WTC11 (cell line): ENCODE results near the gene DOK3. TPM values are rescaled to one million over a fixed set of nuclear protein-coding genes. Genes with fewer than 3 reads are reported as not detected.
A peak's percentile ranks its signal among the peaks of the same experiment; 100 is the strongest.

Experiments
- ATAC-seq: fragments of 200-7000 bp; cut with Tn5 transposase; 2 replicates; pipeline ENCODE4 v1.10.0; 2021; ENCODE audit warnings: mild to moderate bottlenecking, moderate library complexity
- CTCF ChIA-PET: fragments of 300-600 bp; sonication (Branson Sonifier 250); formaldehyde crosslinking; loops from one replicate; lab custom pipeline; 2021; ENCODE audit warnings: antibody characterized with exemption; lab: Charles Lee
- POLR2A ChIA-PET: fragments of 350-600 bp; sonication (Branson Sonifier 250); formaldehyde crosslinking; loops from one replicate; lab custom pipeline; 2021; ENCODE audit warnings: antibody characterized with exemption; lab: Charles Lee
- DNase-seq: peaks from one replicate; pipeline ENCODE4 v3.0.0; 2021; ENCODE audit warnings: low spot score
- H3K27ac Mint-ChIP-seq: 2 replicates; pipeline ENCODE4 v1.8.0; 2021; ENCODE audit warnings: mixed read lengths
- H3K27me3 Mint-ChIP-seq: 2 replicates; pipeline ENCODE4 v1.8.0; 2021; ENCODE audit warnings: low read depth, mild to moderate bottlenecking, moderate library complexity, mixed read lengths
- H3K36me3 Mint-ChIP-seq: 2 replicates; pipeline ENCODE4 v1.8.0; 2021; ENCODE audit warnings: mixed read lengths
- H3K4me1 Mint-ChIP-seq: 2 replicates; pipeline ENCODE4 v1.8.0; 2022; ENCODE audit warnings: mixed read lengths
- H3K4me3 Mint-ChIP-seq: 2 replicates; pipeline ENCODE4 v1.8.0; 2021; ENCODE audit warnings: mild to moderate bottlenecking, moderate library complexity, mixed read lengths
- H3K9me3 Mint-ChIP-seq: 2 replicates; pipeline ENCODE4 v1.8.0; 2021; ENCODE audit warnings: mixed read lengths
- ATF6 ChIP-seq: sonication (generic); formaldehyde crosslinking; IDR thresholded peaks from 2 replicates; pipeline ENCODE4 v1.8.1; 2023; ENCODE audit warnings: mild to moderate bottlenecking, missing genetic modification reagents
- CBFB ChIP-seq: sonication (generic); formaldehyde crosslinking; IDR thresholded peaks from 2 replicates; pipeline ENCODE4 v1.8.1; 2022; ENCODE audit warnings: mild to moderate bottlenecking, low read depth, missing genetic modification reagents
- CTCF ChIP-seq: fragments of 200-600 bp; IDR thresholded peaks from 2 replicates; pipeline ENCODE4 v1.8.0; 2022; ENCODE audit warnings: antibody characterized with exemption
- ELF4 ChIP-seq: sonication (generic); formaldehyde crosslinking; IDR thresholded peaks from 2 replicates; pipeline ENCODE4 v1.8.1; 2022; ENCODE audit warnings: low read depth, mild to moderate bottlenecking, moderate library complexity, missing genetic modification reagents
- FOXP1 ChIP-seq: sonication (generic); formaldehyde crosslinking; IDR thresholded peaks from 2 replicates; pipeline ENCODE4 v1.8.0; 2022; ENCODE audit warnings: missing genetic modification reagents, mild to moderate bottlenecking, moderate library complexity, borderline replicate concordance
- FOXP4 ChIP-seq: sonication (generic); formaldehyde crosslinking; IDR thresholded peaks from 2 replicates; pipeline ENCODE4 v1.8.0; 2022; ENCODE audit warnings: mild to moderate bottlenecking, missing genetic modification reagents
- GRHL2 ChIP-seq: fragments of 250-450 bp; sonication (Bioruptor Pico); IDR thresholded peaks from 2 replicates; pipeline ENCODE4 v1.8.0; 2022; ENCODE audit warnings: mild to moderate bottlenecking, moderate library complexity; ENCODE audit not compliant: insufficient replicate concordance, severe bottlenecking
- KAT7 ChIP-seq: sonication (generic); formaldehyde crosslinking; IDR thresholded peaks from 2 replicates; pipeline ENCODE4 v1.8.1; 2023; ENCODE audit warnings: missing genetic modification reagents, mild to moderate bottlenecking, borderline replicate concordance
- NFATC4 ChIP-seq: fragments of 250-450 bp; sonication (Bioruptor Pico); IDR thresholded peaks from 2 replicates; pipeline ENCODE4 v1.9.0; 2021; ENCODE audit warnings: mild to moderate bottlenecking
- NFE2L1 ChIP-seq: sonication (generic); formaldehyde crosslinking; IDR thresholded peaks from 2 replicates; pipeline ENCODE4 v1.8.1; 2023; ENCODE audit warnings: missing genetic modification reagents
- NFYB ChIP-seq: sonication (generic); formaldehyde crosslinking; conservative IDR thresholded peaks from 2 replicates; pipeline ENCODE4 v1.8.0; 2022; ENCODE audit warnings: low read depth, missing genetic modification reagents
- NR2C2 ChIP-seq: sonication (generic); formaldehyde crosslinking; IDR thresholded peaks from 2 replicates; pipeline ENCODE4 v1.8.0; 2022; ENCODE audit warnings: mild to moderate bottlenecking, missing genetic modification reagents
- TCF7 ChIP-seq: sonication (generic); formaldehyde crosslinking; IDR thresholded peaks from 2 replicates; pipeline ENCODE4 v1.8.0; 2022; ENCODE audit warnings: mild to moderate bottlenecking, low read depth, missing genetic modification reagents, moderate library complexity
- TEAD4 ChIP-seq: sonication (generic); formaldehyde crosslinking; IDR thresholded peaks from 2 replicates; pipeline ENCODE4 v1.8.0; 2022; ENCODE audit warnings: mild to moderate bottlenecking, missing genetic modification reagents
- USF1 ChIP-seq: sonication (generic); formaldehyde crosslinking; IDR thresholded peaks from 2 replicates; pipeline ENCODE4 v1.8.0; 2022; ENCODE audit warnings: mild to moderate bottlenecking, missing genetic modification reagents
- ZNF219 ChIP-seq: sonication (generic); formaldehyde crosslinking; IDR thresholded peaks from 2 replicates; pipeline ENCODE4 v1.8.0; 2023; ENCODE audit warnings: missing genetic modification reagents, mild to moderate bottlenecking, borderline replicate concordance
- ZNF317 ChIP-seq: sonication (generic); formaldehyde crosslinking; IDR thresholded peaks from 2 replicates; pipeline ENCODE4 v1.8.1; 2023; ENCODE audit warnings: low read depth, mild to moderate bottlenecking, moderate library complexity, missing genetic modification reagents, borderline replicate concordance
- ZNF423 ChIP-seq: fragments of 250-450 bp; sonication (Bioruptor Pico); IDR thresholded peaks from 2 replicates; pipeline ENCODE4 v2.1.2; 2022; ENCODE audit warnings: mild to moderate bottlenecking, moderate library complexity
- total RNA-seq: library from RNA; stranded (reverse); gene quantifications from 3 replicates; pipeline ENCODE4 v1.2.3, GENCODE V29; 2021
- TF ChIP-seq, protein P1 (sequence below): fragments of 250-450 bp; sonication (Bioruptor Pico); IDR thresholded peaks from 2 replicates; pipeline ENCODE4 v1.9.0; 2021; ENCODE audit warnings: mild to moderate bottlenecking
- TF ChIP-seq, protein P2 (sequence below): sonication (generic); formaldehyde crosslinking; IDR thresholded peaks from 2 replicates; pipeline ENCODE4 v1.8.1; 2023; ENCODE audit warnings: mild to moderate bottlenecking, missing genetic modification reagents, moderate library complexity
- TF ChIP-seq, protein P3 (sequence below): fragments of 250-450 bp; sonication (Bioruptor Pico); IDR thresholded peaks from 2 replicates; pipeline ENCODE4 v2.1.2; 2022; ENCODE audit warnings: mild to moderate bottlenecking, moderate library complexity
- TF ChIP-seq, protein P4 (sequence below): sonication (generic); formaldehyde crosslinking; IDR thresholded peaks from 2 replicates; pipeline ENCODE4 v1.8.0; 2023; ENCODE audit warnings: missing genetic modification reagents

Gene DOK3
- total RNA-seq, 1 experiment from 2014 or later = 9.9 TPM

- Mint-ChIP-seq H3K9me3 (no peaks in the 10 kb centered on the region), H3K4me3 (peak overlapping the region; percentile 76), H3K36me3 (peaks cover 16% of the 10 kb centered on the region), H3K27me3 (no peaks in the 10 kb centered on the region), H3K27ac (no peak overlapping the region), H3K4me1 (peaks cover 56% of the 10 kb centered on the region)
- ChIA-PET POLR2A (interaction anchor here (0.6 to 6.0 kb wide), 8 partner anchors 9 to 846 kb away, joined by 3 to 53 read pairs (median 6); partner anchors contain the start of gene PDLIM7), CTCF (interaction anchor here (0.7 to 16.7 kb wide), 8 partner anchors 15 to 82 kb away, joined by 4 to 230 read pairs (median 8); partner anchors contain the start of gene PDLIM7)
- ATAC-seq (peak; percentile 2), DNase-seq (peak; percentile 53)
- no peak for TF ChIP-seq TEAD4 (CRISPR knock-in tag)
- no peak for TF ChIP-seq NR2C2 (CRISPR knock-in tag)
- TF ChIP-seq, protein P1, sequence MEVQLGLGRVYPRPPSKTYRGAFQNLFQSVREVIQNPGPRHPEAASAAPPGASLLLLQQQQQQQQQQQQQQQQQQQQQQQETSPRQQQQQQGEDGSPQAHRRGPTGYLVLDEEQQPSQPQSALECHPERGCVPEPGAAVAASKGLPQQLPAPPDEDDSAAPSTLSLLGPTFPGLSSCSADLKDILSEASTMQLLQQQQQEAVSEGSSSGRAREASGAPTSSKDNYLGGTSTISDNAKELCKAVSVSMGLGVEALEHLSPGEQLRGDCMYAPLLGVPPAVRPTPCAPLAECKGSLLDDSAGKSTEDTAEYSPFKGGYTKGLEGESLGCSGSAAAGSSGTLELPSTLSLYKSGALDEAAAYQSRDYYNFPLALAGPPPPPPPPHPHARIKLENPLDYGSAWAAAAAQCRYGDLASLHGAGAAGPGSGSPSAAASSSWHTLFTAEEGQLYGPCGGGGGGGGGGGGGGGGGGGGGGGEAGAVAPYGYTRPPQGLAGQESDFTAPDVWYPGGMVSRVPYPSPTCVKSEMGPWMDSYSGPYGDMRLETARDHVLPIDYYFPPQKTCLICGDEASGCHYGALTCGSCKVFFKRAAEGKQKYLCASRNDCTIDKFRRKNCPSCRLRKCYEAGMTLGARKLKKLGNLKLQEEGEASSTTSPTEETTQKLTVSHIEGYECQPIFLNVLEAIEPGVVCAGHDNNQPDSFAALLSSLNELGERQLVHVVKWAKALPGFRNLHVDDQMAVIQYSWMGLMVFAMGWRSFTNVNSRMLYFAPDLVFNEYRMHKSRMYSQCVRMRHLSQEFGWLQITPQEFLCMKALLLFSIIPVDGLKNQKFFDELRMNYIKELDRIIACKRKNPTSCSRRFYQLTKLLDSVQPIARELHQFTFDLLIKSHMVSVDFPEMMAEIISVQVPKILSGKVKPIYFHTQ (CRISPR knock-in tag) = no peak
- TF ChIP-seq USF1 (CRISPR knock-in tag) = peak; percentile 32; the same call in 1 of the 2 replicates
- TF ChIP-seq, protein P2, sequence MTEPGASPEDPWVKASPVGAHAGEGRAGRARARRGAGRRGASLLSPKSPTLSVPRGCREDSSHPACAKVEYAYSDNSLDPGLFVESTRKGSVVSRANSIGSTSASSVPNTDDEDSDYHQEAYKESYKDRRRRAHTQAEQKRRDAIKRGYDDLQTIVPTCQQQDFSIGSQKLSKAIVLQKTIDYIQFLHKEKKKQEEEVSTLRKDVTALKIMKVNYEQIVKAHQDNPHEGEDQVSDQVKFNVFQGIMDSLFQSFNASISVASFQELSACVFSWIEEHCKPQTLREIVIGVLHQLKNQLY = no peak
- TF ChIP-seq, protein P3, sequence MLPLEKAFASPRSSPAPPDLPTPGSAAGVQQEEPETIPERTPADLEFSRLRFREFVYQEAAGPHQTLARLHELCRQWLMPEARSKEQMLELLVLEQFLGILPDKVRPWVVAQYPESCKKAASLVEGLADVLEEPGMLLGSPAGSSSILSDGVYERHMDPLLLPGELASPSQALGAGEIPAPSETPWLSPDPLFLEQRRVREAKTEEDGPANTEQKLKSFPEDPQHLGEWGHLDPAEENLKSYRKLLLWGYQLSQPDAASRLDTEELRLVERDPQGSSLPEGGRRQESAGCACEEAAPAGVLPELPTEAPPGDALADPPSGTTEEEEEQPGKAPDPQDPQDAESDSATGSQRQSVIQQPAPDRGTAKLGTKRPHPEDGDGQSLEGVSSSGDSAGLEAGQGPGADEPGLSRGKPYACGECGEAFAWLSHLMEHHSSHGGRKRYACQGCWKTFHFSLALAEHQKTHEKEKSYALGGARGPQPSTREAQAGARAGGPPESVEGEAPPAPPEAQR (CRISPR knock-in tag) = no peak
- TF ChIP-seq NFATC4 (CRISPR knock-in tag) = no peak
- TF ChIP-seq CTCF = no peak
- no peak for TF ChIP-seq ZNF219 (CRISPR knock-in tag)
- no peak for TF ChIP-seq KAT7 (CRISPR knock-in tag)
- TF ChIP-seq NFYB (CRISPR knock-in tag) = no peak
- no peak for TF ChIP-seq GRHL2
- no peak for TF ChIP-seq TCF7 (CRISPR knock-in tag)
- no peak for TF ChIP-seq NFE2L1 (CRISPR knock-in tag)
- TF ChIP-seq ELF4 (CRISPR knock-in tag) = 0 out of 2 replicates have a peak, but pooled peaks have one; percentile 22
- TF ChIP-seq, protein P4, sequence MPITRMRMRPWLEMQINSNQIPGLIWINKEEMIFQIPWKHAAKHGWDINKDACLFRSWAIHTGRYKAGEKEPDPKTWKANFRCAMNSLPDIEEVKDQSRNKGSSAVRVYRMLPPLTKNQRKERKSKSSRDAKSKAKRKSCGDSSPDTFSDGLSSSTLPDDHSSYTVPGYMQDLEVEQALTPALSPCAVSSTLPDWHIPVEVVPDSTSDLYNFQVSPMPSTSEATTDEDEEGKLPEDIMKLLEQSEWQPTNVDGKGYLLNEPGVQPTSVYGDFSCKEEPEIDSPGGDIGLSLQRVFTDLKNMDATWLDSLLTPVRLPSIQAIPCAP (CRISPR knock-in tag) = no peak
- no peak for TF ChIP-seq FOXP1 (CRISPR knock-in tag)
- TF ChIP-seq FOXP4 (CRISPR knock-in tag) = no peak
- no peak for TF ChIP-seq ZNF317 (CRISPR knock-in tag)
- TF ChIP-seq CBFB = no peak
- TF ChIP-seq ZNF423 (CRISPR knock-in tag) = peak; percentile 93
- TF ChIP-seq ATF6 (CRISPR knock-in tag) = no peak
Observed at GRCh38 chr5:177472460-177473442, 36.9 kb downstream of the DOK3 start.
